Measurements from ENCODE around the gene NHLRC1.
A peak's percentile ranks its signal among the peaks of the same experiment; 100 is the strongest.

The NHLRC1 gene

GRCh38 chr6:18081025-18081668 lies 41.3 kb downstream of the NHLRC1 start:
- DNase-seq (ENCODE audit: low read depth), result no peak

- no peak for DNase-seq (ENCODE audit: low read depth)
Measured at GRCh38 chr6:18080544-18080943, 41.9 kb downstream of the NHLRC1 start.

- DNase-seq (ENCODE audit: low read depth), result no peak
Measured at GRCh38 chr6:18078866-18079265, 43.6 kb downstream of the NHLRC1 start.

GRCh38 chr6:18076231-18076630 lies 46.2 kb downstream of the NHLRC1 start:
- DNase-seq (ENCODE audit: low read depth), result peak; percentile 61

- DNase-seq (ENCODE audit: low read depth), result no peak
Measured at GRCh38 chr6:18072841-18073240, 49.6 kb downstream of the NHLRC1 start.

- no peak for DNase-seq (ENCODE audit: low read depth)
Measured at GRCh38 chr6:18070486-18070885, 52.0 kb downstream of the NHLRC1 start.
